Astrocyte of the spinal cord (primary cell): ENCODE results near the gene TMEM88.

Experiments
- DNase-seq: peaks from one replicate; pipeline ENCODE4 v3.0.0; 2011; ENCODE audit warnings: low read depth, low spot score
- H3K4me3 ChIP-seq: 2 replicates; pipeline ENCODE4 v1.5.1; 2011; ENCODE audit warnings: low read depth, mild to moderate bottlenecking, low read length, moderate library complexity
- CTCF ChIP-seq: IDR thresholded peaks from 2 replicates; pipeline ENCODE4 v1.5.1; 2012; ENCODE audit warnings: low read depth, mild to moderate bottlenecking, low read length, inconsistent platforms
- in situ Hi-C: cut with HindIII; loops from 2 replicates; pipeline ENCODE4 v1.10.0; 2017; ENCODE audit warnings: low sequenced_read_pairs

The TMEM88 gene

GRCh38 chr17:7851438-7852261, 3.2 kb upstream of the TMEM88 start:
- peak; percentile 88 for TF ChIP-seq CTCF
- in situ Hi-C loops = no loop called here
- DNase-seq = peak; percentile 81
- H3K4me3 ChIP-seq = no peak overlapping the region

GRCh38 chr17:7852262-7852670, 2.6 kb upstream of the TMEM88 start:
- H3K4me3 ChIP-seq = no peak overlapping the region

GRCh38 chr17:7852919-7853690, 1.8 kb upstream of the TMEM88 start:
- in situ Hi-C loops = no loop called here
- DNase-seq = no peak
- no peak overlapping the region for H3K4me3 ChIP-seq
- no peak for TF ChIP-seq CTCF

More at GRCh38 chr17:7852262-7852670, 2.6 kb upstream of the TMEM88 start:
- in situ Hi-C loops = no loop called here
- TF ChIP-seq CTCF = no peak
- no peak for DNase-seq

GRCh38 chr17:7853691-7854038, 1.2 kb upstream of the TMEM88 start:
- in situ Hi-C loops = no loop called here
- H3K4me3 ChIP-seq = no peak overlapping the region
- no peak for TF ChIP-seq CTCF
- DNase-seq = no peak

- TF ChIP-seq CTCF = no peak
- no peak for DNase-seq
- H3K4me3 ChIP-seq = no peak overlapping the region
- in situ Hi-C loops = no loop called here
Measured at GRCh38 chr17:7854078-7854777, 638 bp upstream of the TMEM88 start.

- H3K4me3 ChIP-seq = no peak overlapping the region
- no peak for TF ChIP-seq CTCF
- DNase-seq = no peak
- in situ Hi-C loops = no loop called here
Measured at GRCh38 chr17:7855660-7856010, 769 bp downstream of the TMEM88 start.
